Measurements from ENCODE around the gene WDR70. TPM values are rescaled to one million over a fixed set of nuclear protein-coding genes. Genes with fewer than 3 reads are reported as not detected.

The WDR70 gene
- total RNA-seq, 1 experiment from 2014 or later = 78.2 TPM

GRCh38 chr5:37557734-37558293 is 178.7 kb downstream of the WDR70 start:
- H4K20me1 ChIP-seq (ENCODE audit: insufficient read depth) = 0 out of 2 replicates have a peak, but pooled peaks cover 4% of the 10 kb centered on the region
- no peak for DNase-seq
- no peak overlapping the region for H2AFZ ChIP-seq
- 0 out of 2 replicates have a peak overlapping the region, but pooled peaks have one; percentile 5 for H3K27ac ChIP-seq
- no peaks in the 10 kb centered on the region for H3K79me2 ChIP-seq (ENCODE audit: low read depth)
- ChIA-PET POLR2A (ENCODE audit: unreplicated experiment) (interaction anchor here (0.6 kb wide), 1 partner anchor 38 kb away, joined by 4 read pairs; no protein-coding TSS in a partner anchor), CTCF (no interaction called here)
- H3K4me3 ChIP-seq = no peak overlapping the region
- no peak overlapping the region for H3K4me2 ChIP-seq
- no peaks in the 10 kb centered on the region for H3K36me3 ChIP-seq (ENCODE audit: low read depth)
- H3K9me3 ChIP-seq (ENCODE audit: insufficient read depth, low read depth) = no peaks in the 10 kb centered on the region; the same call in 1 of the 2 replicates
- no TSS peak for BruUV-seq (replicated peaks)
- no peaks in the 10 kb centered on the region for H3K4me1 ChIP-seq (replicated peaks; ENCODE audit: insufficient read depth)
- TF ChIP-seq EZH2 (IDR thresholded peaks at IDR 0.05; ENCODE audit: low read depth) = no peak
- no peaks in the 10 kb centered on the region for H3K27me3 ChIP-seq (ENCODE audit: insufficient read depth, low read depth)
- H3K9me2 ChIP-seq (ENCODE audit: insufficient read depth) = no peaks in the 10 kb centered on the region
- no peaks in the 10 kb centered on the region; the same call in 1 of the 2 replicates for H3F3A ChIP-seq (ENCODE audit: insufficient read depth, low read depth)
- intact Hi-C loops (cut with micrococcal nuclease; ENCODE audit: unreplicated experiment) = no loop called here

GRCh38 chr5:37565062-37565670 is 186.0 kb downstream of the WDR70 start:
- Histone ChIP-seq H3K4me2 (no peak overlapping the region), H3F3A (ENCODE audit: insufficient read depth, low read depth) (no peaks in the 10 kb centered on the region), H3K4me1 (replicated peaks; ENCODE audit: insufficient read depth) (no peaks in the 10 kb centered on the region), H3K4me3 (no peak overlapping the region), H3K36me3 (ENCODE audit: low read depth) (no peaks in the 10 kb centered on the region), H3K79me2 (ENCODE audit: low read depth) (no peaks in the 10 kb centered on the region), H3K27ac (no peak overlapping the region), H3K9me3 (ENCODE audit: insufficient read depth, low read depth) (no peaks in the 10 kb centered on the region), H4K20me1 (ENCODE audit: insufficient read depth) (0 out of 2 replicates have a peak, but pooled peaks cover 4% of the 10 kb centered on the region), H2AFZ (no peak overlapping the region), H3K27me3 (ENCODE audit: insufficient read depth, low read depth) (no peaks in the 10 kb centered on the region), H3K9me2 (ENCODE audit: insufficient read depth) (no peaks in the 10 kb centered on the region)
- ChIA-PET POLR2A (ENCODE audit: unreplicated experiment) (interaction anchor here (0.6 kb wide), 1 partner anchor 138 kb away, joined by 5 read pairs; no protein-coding TSS in a partner anchor), CTCF (no interaction called here)
- TF ChIP-seq CTCF (conservative IDR thresholded peaks at IDR 0.05) = no peak
- TF ChIP-seq EZH2 (IDR thresholded peaks at IDR 0.05; ENCODE audit: low read depth) = no peak
- no TSS peak for BruUV-seq (replicated peaks)
- DNase-seq = no peak
- intact Hi-C loops (cut with micrococcal nuclease; ENCODE audit: unreplicated experiment) = no loop called here

DNA sequence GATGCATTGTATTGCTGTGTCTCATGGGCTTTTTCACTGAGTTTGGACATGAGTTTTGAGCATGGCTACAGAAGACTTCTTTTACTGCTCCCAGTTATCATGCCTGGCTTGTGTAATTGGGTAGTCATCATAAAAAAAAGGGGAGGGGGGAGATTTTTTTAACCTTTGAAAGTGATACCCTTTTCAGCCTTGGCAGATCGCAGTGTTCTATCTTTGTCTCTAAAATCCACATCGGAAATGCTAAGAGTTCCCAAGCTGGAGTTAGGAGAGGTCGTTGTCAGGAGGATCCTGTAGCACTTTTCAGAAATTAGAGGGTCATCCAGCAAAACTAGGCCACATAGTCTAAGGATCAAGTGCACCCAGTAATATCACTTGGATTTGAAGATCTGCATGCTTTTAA is 188.4 kb downstream of the WDR70 start:
- no peaks in the 10 kb centered on the region for H3K79me2 ChIP-seq (ENCODE audit: low read depth)
- H3K4me2 ChIP-seq = no peak overlapping the region
- no peaks in the 10 kb centered on the region for H3K4me1 ChIP-seq (replicated peaks; ENCODE audit: insufficient read depth)
- no TSS peak for BruUV-seq (replicated peaks)
- H3F3A ChIP-seq (ENCODE audit: insufficient read depth, low read depth) = no peaks in the 10 kb centered on the region
- H4K20me1 ChIP-seq (ENCODE audit: insufficient read depth) = 0 out of 2 replicates have a peak, but pooled peaks cover 4% of the 10 kb centered on the region
- no peak overlapping the region for H2AFZ ChIP-seq
- intact Hi-C loops (cut with micrococcal nuclease; ENCODE audit: unreplicated experiment) = no loop called here
- POLR2A ChIA-PET (ENCODE audit: unreplicated experiment) = interaction anchor here (0.6 to 0.7 kb wide), 2 partner anchors 169 to 321 kb away, joined by 3 read pairs; no protein-coding TSS in a partner anchor
- H3K9me3 ChIP-seq (ENCODE audit: insufficient read depth, low read depth) = no peaks in the 10 kb centered on the region
- no peaks in the 10 kb centered on the region for H3K9me2 ChIP-seq (ENCODE audit: insufficient read depth)
- no peaks in the 10 kb centered on the region for H3K36me3 ChIP-seq (ENCODE audit: low read depth)
- no peak overlapping the region for H3K27ac ChIP-seq
- no peak overlapping the region for H3K4me3 ChIP-seq
- H3K27me3 ChIP-seq (ENCODE audit: insufficient read depth, low read depth) = no peaks in the 10 kb centered on the region
- DNase-seq = no peak
- CTCF ChIA-PET = no interaction called here
- TF ChIP-seq EZH2 (IDR thresholded peaks at IDR 0.05; ENCODE audit: low read depth) (no peak), CTCF (conservative IDR thresholded peaks at IDR 0.05) (no peak)

Measured in PC-9 (cell line).